Suprapubic skin (tissue), 4 donors: ENCODE results near the gene CKLF.

Experiments
- CTCF ChIP-seq, 2 donors: fragments of 200-600 bp in 1 of 2; fragments of 450-650 bp in 1 of 2; sonication (generic) in 1 of 2; IDR thresholded peaks; one replicate each; pipeline ENCODE4 v1.5.1; 2016 to 2019; ENCODE audit warnings: antibody characterized with exemption in 2 of 2, mild to moderate bottlenecking in 1 of 2, moderate library complexity in 1 of 2
- POLR2A ChIP-seq, 2 donors: fragments of 450-650 bp; IDR thresholded peaks; one replicate each; pipeline ENCODE4 v1.6.1; 2017; ENCODE audit warnings: antibody characterized with exemption in 2 of 2, mild to moderate bottlenecking in 2 of 2, moderate library complexity in 2 of 2
- POLR2AphosphoS5 ChIP-seq, 3 donors: sonication (generic); formaldehyde crosslinking; IDR thresholded peaks; one replicate each; pipeline ENCODE4 v1.6.1; 2017; ENCODE audit warnings: antibody characterized with exemption in 3 of 3

GRCh38 chr16:66511602-66512271 is 40.6 kb upstream of the CKLF start:
- TF ChIP-seq CTCF (IDR thresholded peaks at IDR 0.05) (peak in 1 of 2 donors; percentile 15), POLR2A (IDR thresholded peaks at IDR 0.05) (no peak), POLR2AphosphoS5 (IDR thresholded peaks at IDR 0.05) (peak in 1 of 3 donors; percentile 51)
